ENCODE data around the gene TFPI.
"Not testable (repeated sequence)": the region's sequence is repeated elsewhere in the genome, so short reads cannot be mapped to it uniquely, and the experiment has no call there.

TFPI gene

DNA sequence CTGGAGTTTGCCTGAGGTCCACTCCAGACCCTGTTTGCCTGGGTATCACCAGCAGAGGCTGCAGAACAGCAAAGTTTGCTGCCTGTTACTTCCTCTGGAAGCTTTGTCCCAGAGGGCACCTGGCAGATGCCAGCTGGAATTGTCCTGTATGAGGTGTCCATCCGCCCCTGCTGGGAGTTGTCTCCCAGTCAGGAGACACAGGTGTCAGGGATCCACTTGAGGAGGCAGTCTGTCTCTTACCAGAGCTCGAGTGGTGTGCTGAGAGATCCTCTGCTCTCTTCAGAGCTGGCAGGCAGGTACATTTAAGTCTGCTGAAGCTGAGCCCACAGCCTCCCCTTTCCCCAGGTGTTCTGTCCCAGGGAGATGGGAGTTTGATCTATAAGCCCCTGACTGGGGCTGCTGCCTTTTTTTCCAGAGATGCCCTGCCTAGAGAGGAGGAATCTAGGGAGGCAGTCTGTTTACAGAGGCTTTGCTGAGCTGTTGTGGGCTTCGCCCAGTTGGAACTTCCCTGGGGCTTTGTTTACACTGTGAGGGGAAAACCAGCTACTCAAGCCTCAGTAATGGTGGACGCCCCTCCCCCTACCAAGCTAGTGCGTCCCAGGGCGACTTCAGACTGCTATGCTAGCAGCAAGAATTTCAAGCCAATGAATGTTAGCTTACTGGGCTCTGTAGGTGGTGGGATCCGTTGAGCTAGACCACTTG lies 34.7 kb downstream of the TFPI start:
- DNase-seq (ENCODE audit: low read depth), result no peak
- H3K4me3 ChIP-seq (ENCODE audit: low read length), result no peak overlapping the region
- TF ChIP-seq, protein P1, sequence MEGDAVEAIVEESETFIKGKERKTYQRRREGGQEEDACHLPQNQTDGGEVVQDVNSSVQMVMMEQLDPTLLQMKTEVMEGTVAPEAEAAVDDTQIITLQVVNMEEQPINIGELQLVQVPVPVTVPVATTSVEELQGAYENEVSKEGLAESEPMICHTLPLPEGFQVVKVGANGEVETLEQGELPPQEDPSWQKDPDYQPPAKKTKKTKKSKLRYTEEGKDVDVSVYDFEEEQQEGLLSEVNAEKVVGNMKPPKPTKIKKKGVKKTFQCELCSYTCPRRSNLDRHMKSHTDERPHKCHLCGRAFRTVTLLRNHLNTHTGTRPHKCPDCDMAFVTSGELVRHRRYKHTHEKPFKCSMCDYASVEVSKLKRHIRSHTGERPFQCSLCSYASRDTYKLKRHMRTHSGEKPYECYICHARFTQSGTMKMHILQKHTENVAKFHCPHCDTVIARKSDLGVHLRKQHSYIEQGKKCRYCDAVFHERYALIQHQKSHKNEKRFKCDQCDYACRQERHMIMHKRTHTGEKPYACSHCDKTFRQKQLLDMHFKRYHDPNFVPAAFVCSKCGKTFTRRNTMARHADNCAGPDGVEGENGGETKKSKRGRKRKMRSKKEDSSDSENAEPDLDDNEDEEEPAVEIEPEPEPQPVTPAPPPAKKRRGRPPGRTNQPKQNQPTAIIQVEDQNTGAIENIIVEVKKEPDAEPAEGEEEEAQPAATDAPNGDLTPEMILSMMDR (IDR thresholded peaks at IDR 0.05; ENCODE audit: insufficient read depth, low read depth, low read length, missing control alignments), result no peak

DNA sequence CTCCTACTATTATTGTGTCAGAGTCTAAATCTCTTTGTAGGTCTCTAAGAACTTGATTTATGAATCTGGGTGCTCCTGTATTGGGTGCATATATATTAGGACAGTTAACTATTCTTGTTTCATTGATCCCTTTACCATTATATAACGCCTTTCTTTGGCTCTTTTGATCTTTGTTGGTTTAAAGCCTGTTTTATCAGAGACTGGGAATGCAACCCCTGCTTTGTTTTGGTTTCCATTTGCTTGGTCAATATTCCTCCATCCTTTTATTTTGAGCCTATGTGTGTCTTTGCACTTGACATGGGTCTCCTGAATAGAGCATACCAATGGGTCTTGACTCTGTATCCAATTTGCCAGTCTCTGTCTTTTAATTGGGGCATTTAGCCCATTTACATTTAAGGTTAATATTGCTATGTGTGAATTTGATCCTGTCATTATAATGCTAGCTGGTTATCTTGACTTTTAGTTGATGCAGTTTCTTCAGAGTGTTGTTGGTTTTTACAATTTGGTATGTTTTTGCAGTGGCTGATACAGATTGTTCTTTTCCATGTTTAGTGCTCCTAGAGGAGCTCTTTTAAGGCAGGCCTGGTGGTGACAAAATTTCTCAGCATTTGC lies 36.4 kb downstream of the TFPI start:
- H3K4me3 ChIP-seq (ENCODE audit: low read length); DNase-seq (ENCODE audit: low read depth): not testable (repeated sequence)

DNA sequence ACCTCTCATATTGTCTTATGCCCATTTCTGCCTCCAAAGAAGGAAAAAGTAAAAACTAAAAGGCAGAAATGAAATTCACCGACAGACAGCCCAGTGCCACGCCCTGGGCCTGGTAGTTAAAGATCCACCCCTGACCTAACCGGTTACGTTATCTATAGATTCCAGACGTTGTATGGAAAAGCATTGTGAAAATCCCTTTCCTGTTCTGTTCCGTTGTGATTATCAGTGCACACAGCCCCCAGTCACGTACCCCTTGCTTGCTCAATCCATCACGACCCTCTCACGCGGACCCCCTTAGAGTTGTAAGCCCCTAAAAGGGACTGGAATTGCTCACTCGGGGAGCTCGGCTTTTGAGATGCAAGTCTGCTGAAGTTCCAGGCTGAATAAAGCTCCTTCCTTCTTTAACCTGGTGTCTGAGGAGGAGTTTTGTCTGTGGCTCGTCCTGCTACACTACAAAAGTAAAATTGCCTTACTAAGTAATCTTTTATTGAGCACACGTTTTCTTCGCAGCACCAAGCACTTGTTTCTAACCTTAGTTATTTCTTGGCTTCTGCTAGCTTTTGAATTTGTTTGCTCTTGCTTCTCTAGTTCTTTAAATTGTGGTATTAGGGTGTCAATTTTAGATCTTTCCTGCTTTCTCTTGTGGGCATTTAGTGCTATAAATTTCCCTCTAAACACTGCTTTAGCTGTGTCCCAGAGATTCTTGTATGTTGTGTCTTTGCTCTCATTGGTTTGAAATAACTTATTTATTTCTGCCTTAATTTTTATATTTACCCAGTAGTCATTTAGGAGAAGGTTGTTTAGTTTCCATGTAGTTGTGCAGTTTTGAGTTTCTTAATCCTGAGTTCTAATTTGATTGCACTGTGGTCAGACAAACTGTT lies 37.4 kb downstream of the TFPI start:
- H3K4me3 ChIP-seq (ENCODE audit: low read length); DNase-seq (ENCODE audit: low read depth): not testable (repeated sequence)

DNA sequence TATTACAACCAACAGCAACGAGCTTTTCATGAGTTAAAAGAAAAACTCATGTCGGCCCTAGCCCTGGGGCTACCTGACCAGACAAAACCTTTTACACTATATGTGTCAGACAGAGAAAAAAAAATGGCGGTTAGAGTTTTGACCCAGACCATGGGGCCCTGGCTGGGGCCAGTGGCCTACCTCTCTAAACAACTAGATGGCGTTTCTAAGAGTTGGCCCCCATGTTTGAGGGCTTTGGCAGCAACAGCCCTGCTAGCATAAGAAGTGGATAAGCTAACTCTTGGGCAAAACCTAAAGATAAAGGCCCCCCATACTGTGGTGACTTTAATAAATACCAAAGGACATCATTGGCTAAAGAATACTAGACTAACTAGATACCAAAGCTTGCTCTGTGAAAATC lies 39.3 kb downstream of the TFPI start:
- TF ChIP-seq, protein P1 (IDR thresholded peaks at IDR 0.05; ENCODE audit: insufficient read depth, low read depth, low read length, missing control alignments), result no peak

DNA sequence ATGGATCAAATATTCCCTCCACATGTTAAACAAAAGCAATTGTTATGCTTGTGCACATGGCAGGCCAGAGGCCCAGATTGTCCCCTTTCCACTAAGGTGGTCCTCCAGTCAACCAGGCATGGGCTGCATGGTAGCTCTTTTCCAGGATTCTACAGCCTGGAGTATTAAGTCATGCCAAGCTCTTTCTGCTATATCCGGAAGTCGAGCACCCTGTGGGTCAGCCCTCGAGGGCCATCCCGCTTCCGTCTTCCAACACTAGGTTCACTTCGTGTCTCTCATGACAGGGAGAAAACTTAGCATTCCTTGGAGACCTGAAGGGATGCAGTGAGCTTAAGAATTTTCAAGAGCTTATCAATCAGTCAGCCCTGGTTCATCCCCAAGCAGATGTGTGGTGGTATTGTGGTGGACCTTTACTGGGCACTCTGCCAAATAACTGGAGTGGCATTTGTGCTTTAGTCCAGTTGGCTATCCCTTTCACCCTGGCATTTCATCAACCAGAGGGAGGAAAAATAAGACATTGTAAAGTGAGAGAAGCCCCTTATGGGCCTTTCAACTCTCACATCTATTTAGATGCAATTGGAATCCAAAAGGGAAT lies 39.9 kb downstream of the TFPI start:
- not testable (repeated sequence) for H3K4me3 ChIP-seq (ENCODE audit: low read length); DNase-seq (ENCODE audit: low read depth)

More for the DNA sequence above, 39.3 kb downstream of the TFPI start:
- H3K4me3 ChIP-seq (ENCODE audit: low read length), result no peak overlapping the region
- no peak for DNase-seq (ENCODE audit: low read depth)

DNA sequence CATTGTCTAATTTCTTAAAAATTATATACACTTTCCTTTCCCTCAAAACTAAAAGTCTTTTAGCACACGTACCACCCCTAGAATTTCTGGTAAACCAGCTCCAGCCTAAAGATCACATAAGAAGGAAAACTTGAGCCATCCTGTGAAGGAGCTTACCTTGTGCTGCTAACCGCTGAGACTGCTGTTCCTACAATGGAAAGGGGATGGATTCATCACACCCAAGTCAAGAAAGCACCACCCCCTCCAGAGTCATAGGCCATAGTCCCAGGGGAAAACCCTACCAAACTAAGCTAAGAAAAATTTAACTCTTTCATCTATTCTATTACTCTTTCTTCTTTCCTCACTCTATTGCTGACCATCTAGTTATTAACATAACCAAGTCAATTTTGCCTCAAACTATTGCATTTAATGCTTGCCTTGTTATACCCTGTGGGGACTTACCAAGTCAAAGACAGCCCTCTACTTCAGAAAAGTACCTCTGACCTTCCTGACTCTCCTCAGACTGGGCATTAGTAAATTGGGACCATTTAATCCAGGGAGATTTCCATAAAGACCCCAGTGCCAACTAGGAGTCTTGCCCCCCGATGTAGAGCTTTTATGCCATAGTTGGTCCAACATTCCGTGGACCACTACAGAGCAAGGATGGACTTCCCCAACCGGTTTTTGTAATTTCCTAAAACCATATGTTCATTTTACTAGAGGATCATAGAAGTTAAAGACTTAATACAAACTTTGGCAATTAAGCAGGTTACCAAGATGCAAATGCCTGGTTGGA lies 40.6 kb downstream of the TFPI start:
- H3K4me3 ChIP-seq (ENCODE audit: low read length); DNase-seq (ENCODE audit: low read depth): not testable (repeated sequence)

DNA sequence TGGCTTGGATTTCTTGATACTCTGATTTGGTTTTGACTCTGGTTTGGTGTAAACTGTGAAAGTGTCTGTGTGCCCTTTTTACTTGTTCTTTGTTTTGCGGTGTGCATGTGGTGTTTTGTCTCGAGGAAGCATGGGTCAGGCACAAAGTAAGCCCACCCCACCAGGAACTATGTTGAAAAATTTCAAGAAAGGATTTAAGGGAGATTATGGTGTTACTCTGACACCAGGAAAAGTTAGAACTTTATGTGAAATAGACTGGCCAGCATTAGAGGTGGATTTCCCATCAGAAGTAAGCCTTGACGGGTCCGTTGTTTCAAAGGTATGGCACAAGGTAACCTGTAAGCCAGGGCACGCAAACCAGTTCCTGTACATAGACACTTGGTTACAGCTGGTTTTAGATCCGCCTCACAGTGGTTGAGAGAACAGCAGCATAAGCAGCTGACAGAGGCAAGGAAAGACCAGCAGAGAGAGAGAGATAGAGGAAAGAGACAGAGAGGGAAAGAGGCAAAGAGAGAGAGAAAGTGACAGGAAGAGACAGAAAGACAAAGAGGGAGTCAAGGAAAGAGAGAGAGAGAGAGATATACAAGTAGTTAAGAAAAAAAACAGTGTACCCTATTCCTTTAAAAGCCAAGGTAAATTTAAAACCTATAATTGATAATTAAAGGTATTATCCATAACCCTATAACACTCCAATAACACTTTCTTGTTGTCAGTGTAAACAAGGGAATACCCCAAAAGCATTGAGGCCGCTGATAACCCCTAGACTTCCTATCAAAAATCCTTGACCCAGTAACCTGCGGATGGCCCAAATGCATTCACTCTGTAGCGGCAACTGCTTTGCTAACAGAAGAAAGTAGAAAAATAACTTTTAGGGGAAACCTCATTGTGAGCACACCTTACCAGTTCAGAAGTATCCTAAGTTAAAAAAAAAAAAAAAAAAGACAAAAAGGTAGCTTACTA lies 42.6 kb downstream of the TFPI start:
- no peak for DNase-seq (ENCODE audit: low read depth)
- TF ChIP-seq, protein P1 (IDR thresholded peaks at IDR 0.05; ENCODE audit: insufficient read depth, low read depth, low read length, missing control alignments), result no peak
- H3K4me3 ChIP-seq (ENCODE audit: low read length), result no peak overlapping the region

DNA sequence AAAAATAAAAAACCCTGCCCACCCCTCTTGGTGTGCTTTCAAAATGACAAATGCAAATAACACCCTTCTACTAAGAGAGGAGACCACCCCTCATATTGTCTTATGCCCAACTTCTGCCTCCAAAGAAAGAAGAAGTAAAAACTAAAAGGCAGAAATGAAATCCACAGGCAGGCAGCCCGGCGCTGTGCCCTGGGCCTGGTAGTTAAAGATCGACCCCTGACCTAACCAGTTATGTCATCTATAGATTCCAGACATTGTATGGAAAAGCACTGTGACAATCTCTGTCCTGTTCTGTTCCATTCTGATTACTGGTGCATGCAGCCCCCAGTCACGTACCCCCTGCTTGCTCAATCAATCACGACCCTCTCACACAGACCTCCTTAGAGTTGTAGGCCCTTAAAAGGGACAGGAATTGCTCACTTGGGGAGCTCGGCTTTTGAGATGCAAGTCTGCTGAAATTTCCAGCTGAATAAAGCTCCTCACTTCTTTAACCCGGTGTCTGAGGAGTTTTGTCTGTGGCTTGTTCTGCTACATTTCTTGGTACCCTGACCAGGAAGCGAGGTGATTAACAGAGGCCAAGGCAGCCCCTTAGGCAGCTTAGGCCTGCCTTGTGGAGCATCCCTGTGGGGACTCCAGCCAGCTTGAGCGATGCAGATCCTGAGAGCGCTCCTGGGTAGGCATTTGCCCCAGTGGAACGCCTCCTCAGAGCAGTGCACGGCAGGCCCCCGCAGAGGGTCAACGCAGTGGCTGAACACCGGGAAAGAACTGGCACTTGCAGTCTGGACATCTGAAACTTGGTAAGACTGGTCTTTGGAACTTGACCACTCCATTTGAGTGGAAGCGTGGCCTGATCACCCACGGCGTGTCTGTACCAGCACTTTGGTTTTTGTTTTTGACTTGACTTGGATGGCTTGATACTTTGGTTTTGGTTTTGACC lies 43.5 kb downstream of the TFPI start:
- not testable (repeated sequence) for H3K4me3 ChIP-seq (ENCODE audit: low read length); DNase-seq (ENCODE audit: low read depth)

All from epithelial cell of esophagus (primary cell).